ENCODE measurements around the gene ENOX1. TPM values are rescaled to one million over a fixed set of nuclear protein-coding genes. Genes with fewer than 3 reads are reported as not detected.

ENOX1 gene
- total RNA-seq, 1 donor from 2014 or later: 0.60 TPM

- H3K27me3 ChIP-seq (ENCODE audit: low read depth): no peaks in the 10 kb centered on the region
- no peaks in the 10 kb centered on the region for H3K36me3 ChIP-seq
- no peak overlapping the region for H3K27ac ChIP-seq (replicated peaks)
- DNase-seq: no peak
- no peak overlapping the region for H3K4me3 ChIP-seq
- no peak for TF ChIP-seq CTCF (IDR thresholded peaks at IDR 0.05; ENCODE audit: borderline replicate concordance)
- no peaks in the 10 kb centered on the region for H3K9me3 ChIP-seq (replicated peaks)
- no peaks in the 10 kb centered on the region for H3K4me1 ChIP-seq
- intact Hi-C loops (cut with micrococcal nuclease): no loop called here
Measured at GRCh38 chr13:43235028-43235427, 551.7 kb downstream of the ENOX1 start.

GRCh38 chr13:43232873-43233265, 553.9 kb downstream of the ENOX1 start:
- intact Hi-C loops (cut with micrococcal nuclease): no loop called here
- TF ChIP-seq CTCF (IDR thresholded peaks at IDR 0.05; ENCODE audit: borderline replicate concordance): no peak
- H3K9me3 ChIP-seq (replicated peaks): no peaks in the 10 kb centered on the region
- H3K36me3 ChIP-seq: no peaks in the 10 kb centered on the region
- no peaks in the 10 kb centered on the region for H3K27me3 ChIP-seq (ENCODE audit: low read depth)
- H3K4me1 ChIP-seq: no peaks in the 10 kb centered on the region
- no peak overlapping the region for H3K27ac ChIP-seq (replicated peaks)
- no peak for DNase-seq
- no peak overlapping the region for H3K4me3 ChIP-seq

GRCh38 chr13:43232144-43232872, 554.5 kb downstream of the ENOX1 start:
- no peak for DNase-seq
- H3K4me1 ChIP-seq: no peaks in the 10 kb centered on the region
- no peaks in the 10 kb centered on the region for H3K36me3 ChIP-seq
- H3K27ac ChIP-seq (replicated peaks): no peak overlapping the region
- no peak for TF ChIP-seq CTCF (IDR thresholded peaks at IDR 0.05; ENCODE audit: borderline replicate concordance)
- no peaks in the 10 kb centered on the region for H3K27me3 ChIP-seq (ENCODE audit: low read depth)
- intact Hi-C loops (cut with micrococcal nuclease): no loop called here
- H3K9me3 ChIP-seq (replicated peaks): no peaks in the 10 kb centered on the region
- no peak overlapping the region for H3K4me3 ChIP-seq

GRCh38 chr13:43230989-43231388, 555.8 kb downstream of the ENOX1 start:
- intact Hi-C loops (cut with micrococcal nuclease): no loop called here
- no peaks in the 10 kb centered on the region for H3K27me3 ChIP-seq (ENCODE audit: low read depth)
- H3K4me1 ChIP-seq: no peaks in the 10 kb centered on the region
- no peak overlapping the region for H3K4me3 ChIP-seq
- H3K9me3 ChIP-seq (replicated peaks): no peaks in the 10 kb centered on the region
- no peak for DNase-seq
- TF ChIP-seq CTCF (IDR thresholded peaks at IDR 0.05; ENCODE audit: borderline replicate concordance): no peak
- no peaks in the 10 kb centered on the region for H3K36me3 ChIP-seq
- H3K27ac ChIP-seq (replicated peaks): no peak overlapping the region

GRCh38 chr13:43229506-43229905, 557.3 kb downstream of the ENOX1 start:
- no peak overlapping the region for H3K27ac ChIP-seq (replicated peaks)
- no peak for DNase-seq
- H3K4me3 ChIP-seq: no peak overlapping the region
- no peaks in the 10 kb centered on the region for H3K4me1 ChIP-seq
- H3K27me3 ChIP-seq (ENCODE audit: low read depth): no peaks in the 10 kb centered on the region
- H3K36me3 ChIP-seq: no peaks in the 10 kb centered on the region
- no peaks in the 10 kb centered on the region for H3K9me3 ChIP-seq (replicated peaks)
- TF ChIP-seq CTCF (IDR thresholded peaks at IDR 0.05; ENCODE audit: borderline replicate concordance): no peak
- intact Hi-C loops (cut with micrococcal nuclease): no loop called here
